ENCODE measurements around the gene MX2. TPM values are rescaled to one million over a fixed set of nuclear protein-coding genes. Genes with fewer than 3 reads are reported as not detected.

Gene MX2
- polyA plus RNA-seq, 1 donor from 2014 or later = not detected

- H3K4me2 ChIP-seq (ENCODE audit: low read length) = no peak overlapping the region
- no peaks in the 10 kb centered on the region for H3F3A ChIP-seq (ENCODE audit: insufficient read depth, low read length, poor library complexity, severe bottlenecking)
- H3K27ac ChIP-seq (ENCODE audit: low read length) = no peak overlapping the region
- H4K20me1 ChIP-seq (ENCODE audit: insufficient read depth) = no peaks in the 10 kb centered on the region
- H3K9me3 ChIP-seq (ENCODE audit: low read length) = no peaks in the 10 kb centered on the region
- no peaks in the 10 kb centered on the region for H3K36me3 ChIP-seq (ENCODE audit: insufficient read depth, low read length)
- H2AFZ ChIP-seq (ENCODE audit: low read depth, low read length) = no peak overlapping the region
- H3K4me3 ChIP-seq (ENCODE audit: low read length) = no peak overlapping the region
- H3K27me3 ChIP-seq (ENCODE audit: insufficient read depth, low read depth, low read length) = no peaks in the 10 kb centered on the region
- TF ChIP-seq EZH2 (IDR thresholded peaks at IDR 0.05; ENCODE audit: borderline replicate concordance, insufficient read depth, low read length, poor library complexity, severe bottlenecking) = no peak
- no peak for TF ChIP-seq RAD21 (conservative IDR thresholded peaks at IDR 0.05)
- no peak for TF ChIP-seq MXI1 (conservative IDR thresholded peaks at IDR 0.05; ENCODE audit: poor library complexity, severe bottlenecking)
- no peak for TF ChIP-seq SMC3 (conservative IDR thresholded peaks at IDR 0.05; ENCODE audit: poor library complexity)
- TF ChIP-seq TAF1 (IDR thresholded peaks at IDR 0.05; ENCODE audit: low read depth) = no peak
- TF ChIP-seq, protein P1, sequence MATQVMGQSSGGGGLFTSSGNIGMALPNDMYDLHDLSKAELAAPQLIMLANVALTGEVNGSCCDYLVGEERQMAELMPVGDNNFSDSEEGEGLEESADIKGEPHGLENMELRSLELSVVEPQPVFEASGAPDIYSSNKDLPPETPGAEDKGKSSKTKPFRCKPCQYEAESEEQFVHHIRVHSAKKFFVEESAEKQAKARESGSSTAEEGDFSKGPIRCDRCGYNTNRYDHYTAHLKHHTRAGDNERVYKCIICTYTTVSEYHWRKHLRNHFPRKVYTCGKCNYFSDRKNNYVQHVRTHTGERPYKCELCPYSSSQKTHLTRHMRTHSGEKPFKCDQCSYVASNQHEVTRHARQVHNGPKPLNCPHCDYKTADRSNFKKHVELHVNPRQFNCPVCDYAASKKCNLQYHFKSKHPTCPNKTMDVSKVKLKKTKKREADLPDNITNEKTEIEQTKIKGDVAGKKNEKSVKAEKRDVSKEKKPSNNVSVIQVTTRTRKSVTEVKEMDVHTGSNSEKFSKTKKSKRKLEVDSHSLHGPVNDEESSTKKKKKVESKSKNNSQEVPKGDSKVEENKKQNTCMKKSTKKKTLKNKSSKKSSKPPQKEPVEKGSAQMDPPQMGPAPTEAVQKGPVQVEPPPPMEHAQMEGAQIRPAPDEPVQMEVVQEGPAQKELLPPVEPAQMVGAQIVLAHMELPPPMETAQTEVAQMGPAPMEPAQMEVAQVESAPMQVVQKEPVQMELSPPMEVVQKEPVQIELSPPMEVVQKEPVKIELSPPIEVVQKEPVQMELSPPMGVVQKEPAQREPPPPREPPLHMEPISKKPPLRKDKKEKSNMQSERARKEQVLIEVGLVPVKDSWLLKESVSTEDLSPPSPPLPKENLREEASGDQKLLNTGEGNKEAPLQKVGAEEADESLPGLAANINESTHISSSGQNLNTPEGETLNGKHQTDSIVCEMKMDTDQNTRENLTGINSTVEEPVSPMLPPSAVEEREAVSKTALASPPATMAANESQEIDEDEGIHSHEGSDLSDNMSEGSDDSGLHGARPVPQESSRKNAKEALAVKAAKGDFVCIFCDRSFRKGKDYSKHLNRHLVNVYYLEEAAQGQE (IDR thresholded peaks at IDR 0.05; ENCODE audit: borderline replicate concordance) = no peak
- no peak for TF ChIP-seq POLR2AphosphoS5 (IDR thresholded peaks at IDR 0.05)
- TF ChIP-seq EP300 (conservative IDR thresholded peaks at IDR 0.05; ENCODE audit: poor library complexity, severe bottlenecking) = no peak
- no peaks in the 10 kb centered on the region for H3K79me2 ChIP-seq (replicated peaks; ENCODE audit: insufficient read depth, low read length)
- H3K9ac ChIP-seq (ENCODE audit: low read length) = no peak overlapping the region
- H3K9me2 ChIP-seq (ENCODE audit: insufficient read depth, low read length) = no peaks in the 10 kb centered on the region
Observed at GRCh38 chr21:41435706-41436105, 73.9 kb downstream of the MX2 start.

DNA sequence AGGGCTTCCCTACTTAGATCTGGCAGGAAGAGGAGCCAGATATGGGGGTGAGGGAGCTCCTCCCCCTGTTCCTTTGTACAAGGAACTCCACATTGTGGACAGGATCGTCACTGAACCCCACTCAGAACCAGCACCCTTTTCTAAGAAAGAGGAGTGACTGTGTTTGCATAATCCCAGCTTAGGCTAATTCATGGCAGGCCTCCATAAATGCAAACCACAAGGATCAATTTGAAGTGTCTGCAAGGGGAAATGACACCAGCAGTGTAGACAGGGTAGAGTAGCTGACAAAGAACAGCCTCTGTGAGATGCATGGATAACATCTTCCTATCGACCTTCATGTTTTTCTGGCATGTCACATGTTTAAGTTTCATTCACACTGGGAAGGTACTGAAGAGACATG lies 75.9 kb downstream of the MX2 start:
- Histone ChIP-seq H3K9me3 (ENCODE audit: low read length) (no peaks in the 10 kb centered on the region), H3K79me2 (replicated peaks; ENCODE audit: insufficient read depth, low read length) (no peaks in the 10 kb centered on the region), H3K36me3 (ENCODE audit: insufficient read depth, low read length) (no peaks in the 10 kb centered on the region), H3K9me2 (ENCODE audit: insufficient read depth, low read length) (no peaks in the 10 kb centered on the region), H3K4me3 (ENCODE audit: low read length) (no peak overlapping the region), H4K20me1 (ENCODE audit: insufficient read depth) (no peaks in the 10 kb centered on the region), H3K27me3 (ENCODE audit: insufficient read depth, low read depth, low read length) (no peaks in the 10 kb centered on the region), H3K9ac (ENCODE audit: low read length) (no peak overlapping the region), H3K27ac (ENCODE audit: low read length) (no peak overlapping the region), H3K4me2 (ENCODE audit: low read length) (no peak overlapping the region), H2AFZ (ENCODE audit: low read depth, low read length) (no peak overlapping the region), H3F3A (ENCODE audit: insufficient read depth, low read length, poor library complexity, severe bottlenecking) (no peaks in the 10 kb centered on the region)
- TF ChIP-seq, protein P1 (IDR thresholded peaks at IDR 0.05; ENCODE audit: borderline replicate concordance) = no peak
- TF ChIP-seq POLR2AphosphoS5 (IDR thresholded peaks at IDR 0.05) = no peak
- no peak for TF ChIP-seq CTCF (IDR thresholded peaks at IDR 0.05; ENCODE audit: poor library complexity, severe bottlenecking)
- TF ChIP-seq RAD21 (conservative IDR thresholded peaks at IDR 0.05) = no peak
- TF ChIP-seq SMC3 (conservative IDR thresholded peaks at IDR 0.05; ENCODE audit: poor library complexity) = no peak
- no peak for TF ChIP-seq MXI1 (conservative IDR thresholded peaks at IDR 0.05; ENCODE audit: poor library complexity, severe bottlenecking)
- no peak for TF ChIP-seq EP300 (conservative IDR thresholded peaks at IDR 0.05; ENCODE audit: poor library complexity, severe bottlenecking)
- TF ChIP-seq EZH2 (IDR thresholded peaks at IDR 0.05; ENCODE audit: borderline replicate concordance, insufficient read depth, low read length, poor library complexity, severe bottlenecking) = no peak
- no peak for TF ChIP-seq TAF1 (IDR thresholded peaks at IDR 0.05; ENCODE audit: low read depth)

All from neural cell (in vitro differentiated cells).